Breast epithelium (tissue), 3 donors: ENCODE data around the gene LCLAT1.

Experiments used
- POLR2A ChIP-seq: fragments of 450-650 bp; IDR thresholded peaks from one replicate; pipeline ENCODE4 v1.6.1; 2016; ENCODE audit warnings: antibody characterized with exemption, mild to moderate bottlenecking, moderate library complexity
- TF ChIP-seq, protein P1 (sequence below), 3 donors: fragments of 450-650 bp; IDR thresholded peaks; one replicate each; pipeline ENCODE4 v1.5.1; 2016 to 2017; ENCODE audit warnings: antibody characterized with exemption in 3 of 3, mild to moderate bottlenecking in 3 of 3, moderate library complexity in 3 of 3

DNA sequence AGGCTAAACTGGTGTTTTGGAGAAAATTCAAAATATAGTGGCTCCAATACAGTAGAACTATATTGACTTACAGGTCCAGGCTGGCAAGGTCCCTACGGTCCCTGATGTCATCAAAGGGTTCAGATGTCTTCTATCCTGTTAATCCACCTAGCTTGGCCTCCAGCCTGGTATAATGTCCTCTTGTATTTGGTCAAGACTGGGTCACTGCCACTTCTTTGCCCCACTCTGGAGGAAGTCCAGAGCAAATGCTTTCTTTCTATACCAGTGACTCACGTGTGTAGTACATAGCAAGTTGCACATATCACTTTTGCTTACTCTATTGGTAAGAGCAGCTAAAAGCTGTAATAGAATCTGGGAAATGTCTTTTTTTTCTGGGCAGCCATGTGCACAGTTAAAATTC, 80.8 kb downstream of the LCLAT1 start:
- TF ChIP-seq, protein P1, sequence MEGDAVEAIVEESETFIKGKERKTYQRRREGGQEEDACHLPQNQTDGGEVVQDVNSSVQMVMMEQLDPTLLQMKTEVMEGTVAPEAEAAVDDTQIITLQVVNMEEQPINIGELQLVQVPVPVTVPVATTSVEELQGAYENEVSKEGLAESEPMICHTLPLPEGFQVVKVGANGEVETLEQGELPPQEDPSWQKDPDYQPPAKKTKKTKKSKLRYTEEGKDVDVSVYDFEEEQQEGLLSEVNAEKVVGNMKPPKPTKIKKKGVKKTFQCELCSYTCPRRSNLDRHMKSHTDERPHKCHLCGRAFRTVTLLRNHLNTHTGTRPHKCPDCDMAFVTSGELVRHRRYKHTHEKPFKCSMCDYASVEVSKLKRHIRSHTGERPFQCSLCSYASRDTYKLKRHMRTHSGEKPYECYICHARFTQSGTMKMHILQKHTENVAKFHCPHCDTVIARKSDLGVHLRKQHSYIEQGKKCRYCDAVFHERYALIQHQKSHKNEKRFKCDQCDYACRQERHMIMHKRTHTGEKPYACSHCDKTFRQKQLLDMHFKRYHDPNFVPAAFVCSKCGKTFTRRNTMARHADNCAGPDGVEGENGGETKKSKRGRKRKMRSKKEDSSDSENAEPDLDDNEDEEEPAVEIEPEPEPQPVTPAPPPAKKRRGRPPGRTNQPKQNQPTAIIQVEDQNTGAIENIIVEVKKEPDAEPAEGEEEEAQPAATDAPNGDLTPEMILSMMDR (IDR thresholded peaks at IDR 0.05), result no peak
- TF ChIP-seq POLR2A, result no peak
